Fibroblast of peridontal ligament (primary cell): Measurements from ENCODE around the gene KIF3C.

ENCODE experiments used
- DNase-seq: peaks from one replicate; pipeline ENCODE4 v3.0.0-alpha.2; 2010; ENCODE audit errors: extremely low read depth

Gene KIF3C

DNA sequence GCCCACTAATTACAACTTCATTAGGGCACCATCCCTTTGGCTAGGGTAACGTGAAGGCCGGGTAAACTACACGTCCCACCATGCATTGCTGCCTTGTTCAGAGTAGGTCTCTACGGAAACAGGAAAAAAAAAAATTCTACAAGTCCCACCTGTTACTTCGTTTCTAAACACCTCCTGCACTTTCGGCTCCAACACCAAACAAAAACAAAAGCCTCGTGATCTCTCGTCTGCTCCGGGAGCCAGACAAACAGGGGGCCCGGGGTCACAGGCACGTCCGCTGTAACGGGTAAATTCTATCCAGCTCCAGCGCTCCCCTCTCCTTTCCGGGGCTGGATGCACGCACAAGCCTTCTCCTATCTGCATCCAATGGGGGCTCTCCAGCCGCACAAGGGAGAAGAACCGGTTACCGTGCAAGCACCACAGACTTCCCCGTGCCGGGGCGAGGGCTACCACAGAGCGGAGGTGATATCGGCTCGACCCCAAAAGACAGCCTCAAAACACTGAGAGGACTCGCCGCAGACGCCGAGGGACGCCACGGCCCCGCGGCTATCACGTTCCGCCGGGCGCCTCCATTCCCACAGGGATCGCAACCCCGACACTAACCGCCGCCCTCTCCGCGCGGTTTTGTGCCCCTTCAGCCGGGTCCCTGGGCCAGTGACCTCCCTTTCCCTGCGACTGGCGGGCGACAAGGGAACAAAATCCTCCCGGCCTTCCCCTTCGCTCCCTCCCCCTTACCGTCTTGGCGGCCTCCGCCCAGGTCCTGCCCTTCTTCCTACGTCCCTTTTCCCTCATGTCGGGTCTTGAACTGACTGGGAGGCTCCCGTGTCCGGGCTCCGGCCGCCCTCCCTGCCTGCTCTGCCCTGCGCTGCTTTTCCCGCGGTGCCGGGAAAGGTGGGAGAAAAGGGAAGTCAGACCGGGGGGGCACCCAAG is 104.6 kb downstream of the KIF3C start:
- DNase-seq, result peak; percentile 50
